Neuronal stem cell (in vitro differentiated cells): ENCODE data around the gene S1PR4.

Experiments used
- DNase-seq: peaks from one replicate; pipeline ENCODE4 v3.0.0-alpha.2; 2013; ENCODE audit warnings: low spot score
- H2AFZ ChIP-seq: one replicate; pipeline ENCODE4 v1.6.1; 2013; ENCODE audit warnings: mild to moderate bottlenecking, low read length, inconsistent platforms
- H2AK5ac ChIP-seq: 2 replicates; pipeline ENCODE4 v1.6.1; 2013; ENCODE audit warnings: low read depth, mild to moderate bottlenecking, inconsistent platforms, low read length, moderate library complexity, mixed read lengths
- H2BK120ac ChIP-seq: 2 replicates; pipeline ENCODE4 v1.6.1; 2013; ENCODE audit warnings: low read depth, mild to moderate bottlenecking, inconsistent platforms, low read length, moderate library complexity, mixed read lengths
- H2BK12ac ChIP-seq: one replicate; pipeline ENCODE4 v1.6.1; 2013; ENCODE audit warnings: low read length, inconsistent platforms
- H2BK15ac ChIP-seq: 2 replicates; pipeline ENCODE4 v1.6.1; 2013; ENCODE audit warnings: mild to moderate bottlenecking, low read length, inconsistent platforms, mixed read lengths
- H2BK5ac ChIP-seq: one replicate; pipeline ENCODE4 v1.6.1; 2013; ENCODE audit warnings: inconsistent platforms, mild to moderate bottlenecking, low read length, moderate library complexity
- H3K14ac ChIP-seq: one replicate; pipeline ENCODE4 v1.6.1; 2013; ENCODE audit warnings: low read length, inconsistent platforms
- H3K18ac ChIP-seq: 2 replicates; pipeline ENCODE4 v1.6.1; 2013; ENCODE audit warnings: low read length, inconsistent platforms
- H3K23ac ChIP-seq: 2 replicates; pipeline ENCODE4 v1.6.1; 2013; ENCODE audit warnings: low read depth, mild to moderate bottlenecking, mixed read lengths, low read length, inconsistent platforms; ENCODE audit not compliant: poor library complexity
- H3K27ac ChIP-seq: replicated peaks from 3 replicates; pipeline ENCODE4 v1.5.1; 2013; ENCODE audit warnings: low read length, inconsistent platforms
- H3K27me3 ChIP-seq, 3 experiments: 2 replicates each; pipeline ENCODE4 v1.6.1; 2013; ENCODE audit warnings: low read length in 3 of 3, mild to moderate bottlenecking in 2 of 3, inconsistent platforms in 1 of 3, low read depth in 1 of 3, mixed read lengths in 1 of 3, moderate library complexity in 1 of 3; ENCODE audit not compliant: control insufficient read depth in 3 of 3, insufficient read depth in 3 of 3
- H3K36me3 ChIP-seq, 2 donors: replicated peaks in 1 of 2; 2 replicates each; pipeline ENCODE4 v1.6.1; 2013; ENCODE audit warnings: low read length in 2 of 2; ENCODE audit not compliant: control insufficient read depth in 2 of 2, insufficient read depth in 2 of 2
- H3K4ac ChIP-seq: 2 replicates; pipeline ENCODE4 v1.6.1; 2013; ENCODE audit warnings: inconsistent platforms, mild to moderate bottlenecking, low read length, moderate library complexity
- H3K4me1 ChIP-seq, 2 donors: 1 replicate in 1 of 2; 2 replicates in 1 of 2; pipeline ENCODE4 v1.6.1; 2013; ENCODE audit warnings: low read length in 2 of 2, low read depth in 1 of 2; ENCODE audit not compliant: control insufficient read depth in 2 of 2, insufficient read depth in 1 of 2
- H3K4me2 ChIP-seq: one replicate; pipeline ENCODE4 v1.6.1; 2013; ENCODE audit warnings: mild to moderate bottlenecking, low read length, inconsistent platforms; ENCODE audit not compliant: insufficient read depth, poor library complexity, severe bottlenecking
- H3K4me3 ChIP-seq, 2 donors: 2 replicates each; pipeline ENCODE4 v1.5.1; 2013; ENCODE audit warnings: low read length in 2 of 2, mild to moderate bottlenecking in 2 of 2, inconsistent platforms in 1 of 2, moderate library complexity in 1 of 2
- H3K79me1 ChIP-seq: one replicate; pipeline ENCODE4 v1.6.1; 2013; ENCODE audit warnings: low read depth, mild to moderate bottlenecking, inconsistent platforms, low read length, moderate library complexity
- H3K9ac ChIP-seq: one replicate; pipeline ENCODE4 v1.6.1; 2013; ENCODE audit warnings: mild to moderate bottlenecking, low read depth, low read length, inconsistent platforms; ENCODE audit not compliant: poor library complexity
- H3K9me3 ChIP-seq, 2 donors: replicated peaks in 1 of 2; 2 replicates each; pipeline versions ENCODE3 to v1.6.1; 2013; ENCODE audit warnings: low read length in 2 of 2, mild to moderate bottlenecking in 2 of 2, inconsistent platforms in 1 of 2, low read depth in 1 of 2, mixed read lengths in 1 of 2, moderate library complexity in 1 of 2; ENCODE audit not compliant: control insufficient read depth in 2 of 2, insufficient read depth in 1 of 2
- H4K8ac ChIP-seq: one replicate; pipeline ENCODE4 v1.6.1; 2013; ENCODE audit warnings: low read depth, mild to moderate bottlenecking, inconsistent platforms, low read length, moderate library complexity
- H4K91ac ChIP-seq: one replicate; pipeline ENCODE4 v1.6.1; 2013; ENCODE audit warnings: low read length, low read depth, mild to moderate bottlenecking, inconsistent platforms; ENCODE audit not compliant: poor library complexity
- whole genome bisulfite sequencing, 2 donors: extraction: QIAGEN DNeasy Blood & Tissue Kit; methylation state at CpG; one replicate each; pipeline ENCODE4 v1.1.7; 2013; ENCODE audit warnings: missing lambda C conversion rate in 2 of 2, mixed read lengths in 1 of 2; ENCODE audit not compliant: insufficient read length in 2 of 2, insufficient replicate concordance in 1 of 2; ENCODE audit errors: extremely low coverage in 2 of 2; 5-methylcytosine and 5-hydroxymethylcytosine counted together

Gene S1PR4

GRCh38 chr19:3196064-3196932, 17.7 kb downstream of the S1PR4 start:
- WGBS, 2 donors: no CpG with 5 or more reads among the region's 42 CpGs

GRCh38 chr19:3196933-3197205, 18.3 kb downstream of the S1PR4 start:
- Histone ChIP-seq H3K14ac (no peak overlapping the region), H2BK12ac (no peak overlapping the region), H2BK5ac (no peak overlapping the region), H2AK5ac (no peak overlapping the region), H3K4ac (no peak overlapping the region), H3K27ac (no peak overlapping the region), H3K4me1 (no peaks in the 10 kb centered on the region), H3K36me3 (peaks cover 11 to 42% of the 10 kb centered on the region in 2 donors), H3K4me3 (no peak overlapping the region), H3K27me3 (no peaks in the 10 kb centered on the region), H3K79me1 (peaks cover 11% of the 10 kb centered on the region), H2BK120ac (no peak overlapping the region), H3K9ac (no peak overlapping the region), H2BK15ac (no peak overlapping the region), H3K23ac (no peak overlapping the region), H4K8ac (no peak overlapping the region), H2AFZ (no peak overlapping the region), H3K4me2 (no peak overlapping the region), H4K91ac (no peak overlapping the region), H3K9me3 (no peaks in the 10 kb centered on the region), H3K18ac (no peak overlapping the region)
- no peak for DNase-seq
- no CpG with 5 or more reads among the region's 14 CpGs for WGBS, 2 donors

More at GRCh38 chr19:3196064-3196932, 17.7 kb downstream of the S1PR4 start:
- no peak overlapping the region for H3K4ac ChIP-seq
- H3K4me1 ChIP-seq: no peaks in the 10 kb centered on the region
- DNase-seq: no peak
- H4K8ac ChIP-seq: peak overlapping the region; percentile 23
- H2BK5ac ChIP-seq: peak overlapping the region; percentile 53
- H3K9me3 ChIP-seq: no peaks in the 10 kb centered on the region
- H3K18ac ChIP-seq: no peak overlapping the region
- H4K91ac ChIP-seq: no peak overlapping the region
- H3K4me2 ChIP-seq: no peak overlapping the region
- no peak overlapping the region for H2AK5ac ChIP-seq
- no peak overlapping the region for H2AFZ ChIP-seq
- H3K27me3 ChIP-seq: no peaks in the 10 kb centered on the region
- no peak overlapping the region for H3K27ac ChIP-seq
- H3K23ac ChIP-seq: peak overlapping the region; percentile 55
- no peak overlapping the region for H2BK12ac ChIP-seq
- H3K4me3 ChIP-seq: no peak overlapping the region
- peaks cover 11% of the 10 kb centered on the region for H3K79me1 ChIP-seq
- H3K9ac ChIP-seq: no peak overlapping the region
- peaks cover 11 to 45% of the 10 kb centered on the region in 2 donors for H3K36me3 ChIP-seq
- no peak overlapping the region for H3K14ac ChIP-seq
- H2BK15ac ChIP-seq: no peak overlapping the region
- H2BK120ac ChIP-seq: no peak overlapping the region

- no peak overlapping the region for H2AK5ac ChIP-seq
Observed at GRCh38 chr19:3198901-3199700, 20.5 kb downstream of the S1PR4 start.

GRCh38 chr19:3201072-3201700, 22.6 kb downstream of the S1PR4 start:
- Histone ChIP-seq H2AK5ac (no peak overlapping the region), H3K27ac (no peak overlapping the region)

More at GRCh38 chr19:3198901-3199700, 20.5 kb downstream of the S1PR4 start:
- H3K4ac ChIP-seq: no peak overlapping the region
- peaks cover 7% of the 10 kb centered on the region for H3K79me1 ChIP-seq
- H3K4me2 ChIP-seq: no peak overlapping the region
- H3K9ac ChIP-seq: peak overlapping the region; percentile 44
- H3K23ac ChIP-seq: peak overlapping the region; percentile 34
- no peak overlapping the region for H3K4me3 ChIP-seq
- no peak overlapping the region for H3K27ac ChIP-seq
- no peaks in the 10 kb centered on the region for H3K9me3 ChIP-seq
- H3K36me3 ChIP-seq: peaks cover 10 to 41% of the 10 kb centered on the region in 2 donors
- H4K91ac ChIP-seq: no peak overlapping the region
- no peak overlapping the region for H2BK120ac ChIP-seq
- no peak for DNase-seq
- peak overlapping the region; percentile 65 for H4K8ac ChIP-seq
- no peak overlapping the region for H2AFZ ChIP-seq
- no peak overlapping the region for H2BK15ac ChIP-seq
- H2BK5ac ChIP-seq: peak overlapping the region; percentile 3
- H3K27me3 ChIP-seq: no peaks in the 10 kb centered on the region
- H3K14ac ChIP-seq: no peak overlapping the region
- peak overlapping the region; percentile 22 for H2BK12ac ChIP-seq
- WGBS, 2 donors: no CpG with 5 or more reads among the region's 43 CpGs
- no peaks in the 10 kb centered on the region for H3K4me1 ChIP-seq
- H3K18ac ChIP-seq: no peak overlapping the region

More at GRCh38 chr19:3201072-3201700, 22.6 kb downstream of the S1PR4 start:
- Histone ChIP-seq H2BK12ac (peak overlapping the region; percentile 10), H4K8ac (peak overlapping the region; percentile 43), H4K91ac (no peak overlapping the region), H3K14ac (no peak overlapping the region), H3K9me3 (no peaks in the 10 kb centered on the region), H2BK5ac (no peak overlapping the region), H3K9ac (peak overlapping the region; percentile 44), H2BK120ac (no peak overlapping the region), H2BK15ac (no peak overlapping the region), H3K79me1 (peaks cover 7% of the 10 kb centered on the region), H3K4me1 (no peaks in the 10 kb centered on the region), H3K4me3 (no peak overlapping the region), H3K36me3 (peaks cover 13 to 45% of the 10 kb centered on the region in 2 donors), H3K4ac (peak overlapping the region; percentile 66), H3K27me3 (no peaks in the 10 kb centered on the region), H2AFZ (no peak overlapping the region), H3K4me2 (no peak overlapping the region), H3K18ac (no peak overlapping the region), H3K23ac (no peak overlapping the region)
- WGBS, 2 donors: no CpG with 5 or more reads among the region's 39 CpGs
- DNase-seq: no peak
